ENCODE data around the gene DHX38.

- TF ChIP-seq CTCF (IDR thresholded peaks at IDR 0.05; ENCODE audit: poor library complexity) (no peak), EZH2 (IDR thresholded peaks at IDR 0.05; ENCODE audit: borderline replicate concordance) (no peak)
Observed at GRCh38 chr16:72055911-72056310, 37.7 kb upstream of the DHX38 start.
